Measurements from ENCODE around the gene SLC35B1.
"Not testable (repeated sequence)": the region's sequence is repeated elsewhere in the genome, so short reads cannot be mapped to it uniquely, and the experiment has no call there.

SLC35B1 gene

DNA sequence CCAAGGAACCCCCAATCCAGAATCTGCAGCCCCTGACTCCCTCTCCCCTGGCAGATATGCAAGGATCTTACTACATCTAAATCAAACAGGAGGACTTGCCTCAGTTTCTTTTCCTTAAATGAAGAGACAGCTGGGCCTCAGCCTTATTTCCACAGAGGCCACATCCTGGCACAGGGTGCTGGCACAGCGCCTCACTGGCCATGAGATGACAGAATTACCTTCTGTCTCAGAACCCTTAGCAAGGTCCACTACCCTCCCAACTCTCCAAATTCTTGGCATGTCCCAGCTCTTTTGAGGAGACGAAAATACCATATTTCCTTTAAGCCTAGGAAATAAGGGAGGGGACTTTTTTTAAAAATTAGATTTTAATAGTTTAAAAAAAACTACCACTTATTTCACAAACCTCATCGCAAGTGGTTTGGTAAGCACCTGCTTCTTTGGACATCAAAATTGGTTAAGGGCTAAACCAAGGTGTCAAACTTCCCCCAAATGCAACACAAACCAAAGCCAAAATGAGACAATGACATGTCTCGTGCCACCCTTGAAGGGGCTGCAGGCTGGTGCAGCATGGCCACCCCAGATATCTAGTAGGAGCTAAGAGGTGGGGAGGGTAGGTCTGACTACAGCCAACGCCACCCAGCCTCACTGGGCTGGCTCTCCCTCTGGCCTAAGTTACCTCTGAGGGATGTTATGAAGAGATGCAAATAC, 30.8 kb upstream of the SLC35B1 start:
- in situ Hi-C loops (cut with HindIII; ENCODE audit: low pct_ligation_motif_present, low pct_unique_long_range_greater_than_20kb, low sequenced_read_pairs) = no loop called here
- no peak for DNase-seq

DNA sequence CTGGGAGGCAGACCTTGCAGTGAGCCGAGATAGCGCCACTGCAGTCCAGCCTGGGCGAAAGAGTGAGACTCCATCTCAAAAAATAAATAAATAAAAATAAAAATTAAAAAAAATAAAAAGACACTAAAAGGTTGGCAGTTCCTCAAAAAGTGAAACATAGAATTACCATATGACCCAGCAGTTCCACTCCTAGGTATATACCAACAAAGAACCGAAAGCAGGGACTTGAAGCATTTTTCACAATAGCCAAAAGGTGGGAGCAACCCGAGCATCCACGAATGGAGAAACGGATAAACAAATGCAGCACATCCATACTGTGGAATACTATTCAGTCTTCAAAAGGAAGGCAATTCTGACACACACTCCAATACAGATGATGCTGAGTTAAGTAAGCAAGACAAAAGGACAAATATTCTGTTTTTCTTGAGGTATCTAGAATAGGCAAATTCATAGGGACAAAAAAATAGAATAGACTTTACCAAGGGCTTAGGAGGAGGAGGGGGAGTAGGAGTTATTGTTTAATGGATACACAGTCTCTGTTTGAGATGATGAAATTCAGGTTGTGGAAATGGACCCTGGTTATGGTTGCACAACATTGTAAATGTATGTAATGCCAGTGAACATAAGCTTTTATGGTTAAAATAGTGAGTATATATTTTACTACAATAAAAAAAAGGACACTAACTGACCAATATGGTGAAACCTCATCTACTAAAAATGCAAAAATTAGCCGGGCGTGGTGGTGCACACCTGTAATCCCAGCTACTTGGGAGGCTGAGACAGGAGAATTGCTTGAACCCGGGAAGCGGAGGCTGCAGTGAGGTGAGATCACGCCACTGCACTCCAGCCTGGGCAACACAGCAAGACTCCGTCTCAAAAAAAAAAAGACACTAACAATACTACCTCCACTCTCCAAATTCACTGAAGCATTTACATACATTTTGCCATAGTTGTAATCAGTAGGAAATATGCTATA, 27.0 kb upstream of the SLC35B1 start:
- in situ Hi-C loops (cut with HindIII; ENCODE audit: low pct_ligation_motif_present, low pct_unique_long_range_greater_than_20kb, low sequenced_read_pairs) = no loop called here
- DNase-seq = no peak

DNA sequence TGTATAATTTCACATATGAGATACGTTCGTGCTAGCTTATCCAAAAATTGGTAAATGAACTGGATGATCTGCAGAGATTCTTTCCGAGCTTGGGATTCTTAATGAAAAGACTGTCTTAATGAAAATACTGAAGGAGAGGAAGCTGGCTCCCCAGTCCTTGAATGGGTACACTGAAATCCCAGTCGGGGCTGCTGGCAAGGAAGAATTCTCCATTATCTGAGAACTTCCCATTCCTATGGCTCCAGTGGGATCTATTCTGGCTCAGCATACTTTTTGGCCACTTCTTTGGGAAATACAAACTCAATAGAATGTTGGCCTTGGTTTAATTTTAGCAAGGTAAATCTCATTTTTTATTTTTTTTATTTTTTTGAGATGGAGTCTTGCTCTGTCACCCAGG, 23.7 kb upstream of the SLC35B1 start:
- in situ Hi-C loops (cut with HindIII; ENCODE audit: low pct_ligation_motif_present, low pct_unique_long_range_greater_than_20kb, low sequenced_read_pairs) = no loop called here
- DNase-seq = no peak

DNA sequence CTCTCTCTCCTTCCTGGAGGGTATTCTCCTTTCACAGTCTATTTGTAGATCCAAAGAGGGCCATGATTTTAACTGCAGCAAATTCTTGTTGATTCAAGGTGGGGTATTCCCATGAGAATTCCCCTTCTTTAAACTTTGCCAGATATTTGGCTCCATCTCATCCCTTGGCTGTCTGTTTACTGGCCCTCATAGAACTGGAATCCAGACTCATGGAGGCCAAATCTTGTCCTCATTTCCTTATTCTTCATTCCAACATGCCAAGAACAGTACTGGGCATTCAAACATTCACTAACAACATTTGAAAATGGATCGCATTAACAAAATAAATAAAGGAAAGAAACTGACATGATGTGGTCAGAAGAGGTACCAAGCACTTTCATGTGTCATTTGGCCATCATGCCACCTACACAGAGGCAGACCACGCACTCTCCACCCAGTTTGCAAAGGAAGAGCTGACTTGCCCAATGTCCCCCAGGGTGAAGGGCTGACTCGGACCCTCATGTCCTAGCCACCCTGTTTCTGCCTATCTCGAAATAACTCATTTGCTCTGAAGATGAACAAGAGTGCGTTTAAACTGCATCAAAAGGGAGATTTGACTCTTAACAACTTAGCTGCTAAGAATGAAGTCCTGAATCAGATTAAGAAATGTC, 23.1 kb upstream of the SLC35B1 start:
- in situ Hi-C loops (cut with HindIII; ENCODE audit: low pct_ligation_motif_present, low pct_unique_long_range_greater_than_20kb, low sequenced_read_pairs) = no loop called here
- no peak for DNase-seq

DNA sequence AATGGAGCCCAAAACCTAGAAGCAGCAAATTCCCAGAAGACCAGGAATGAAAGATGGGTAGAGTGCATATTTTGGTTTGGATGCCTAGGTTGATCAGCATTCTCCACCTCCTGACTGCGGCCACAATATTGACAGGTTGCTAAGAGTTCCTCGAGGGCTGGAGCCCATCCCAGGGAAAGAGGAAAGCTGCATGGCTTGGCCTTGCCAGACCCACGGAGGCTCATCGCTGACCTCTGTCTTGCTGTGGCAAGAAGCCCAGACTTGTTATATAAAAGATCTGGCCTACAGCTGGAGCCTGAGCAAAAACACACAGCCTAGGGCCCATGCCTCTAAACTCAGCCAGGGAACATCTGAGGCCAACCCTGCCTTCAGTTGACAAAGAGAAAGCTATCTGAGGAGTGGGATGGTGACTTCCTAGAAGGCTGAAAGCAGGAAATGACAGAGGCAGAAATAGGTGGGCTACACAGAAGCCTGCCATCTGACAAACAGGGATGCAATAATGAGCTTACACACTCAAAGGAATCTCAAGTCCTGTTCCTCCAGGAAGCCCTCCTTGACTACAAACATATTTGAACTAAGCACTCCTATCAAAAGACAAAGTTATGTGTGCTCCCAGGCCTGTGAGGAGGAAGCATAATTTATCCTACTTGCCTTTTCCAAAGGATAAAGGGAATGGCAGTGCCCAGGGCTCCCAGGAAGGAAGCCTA, 22.5 kb upstream of the SLC35B1 start:
- DNase-seq = no peak
- in situ Hi-C loops (cut with HindIII; ENCODE audit: low pct_ligation_motif_present, low pct_unique_long_range_greater_than_20kb, low sequenced_read_pairs) = no loop called here

DNA sequence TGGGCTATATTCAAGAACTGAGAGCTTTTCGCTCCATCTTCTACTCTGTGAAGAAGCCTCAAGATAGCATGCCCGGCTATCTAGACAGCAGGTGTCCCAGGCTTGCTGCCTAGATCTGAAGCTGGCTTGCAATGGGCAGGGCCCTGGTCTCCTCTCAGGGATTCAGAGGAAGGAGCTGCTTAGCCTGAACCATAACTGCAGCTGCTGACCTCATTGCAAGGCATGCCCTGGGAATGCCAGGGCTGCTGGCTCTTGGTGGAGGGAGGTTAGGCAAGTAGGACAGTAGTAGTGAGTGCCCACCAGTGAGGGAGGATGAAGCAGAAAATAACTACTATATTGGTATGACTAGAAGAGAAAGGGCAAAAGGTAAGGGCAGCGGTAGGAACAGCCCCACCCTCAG, 21.3 kb upstream of the SLC35B1 start:
- no peak for DNase-seq
- in situ Hi-C loops (cut with HindIII; ENCODE audit: low pct_ligation_motif_present, low pct_unique_long_range_greater_than_20kb, low sequenced_read_pairs) = no loop called here

DNA sequence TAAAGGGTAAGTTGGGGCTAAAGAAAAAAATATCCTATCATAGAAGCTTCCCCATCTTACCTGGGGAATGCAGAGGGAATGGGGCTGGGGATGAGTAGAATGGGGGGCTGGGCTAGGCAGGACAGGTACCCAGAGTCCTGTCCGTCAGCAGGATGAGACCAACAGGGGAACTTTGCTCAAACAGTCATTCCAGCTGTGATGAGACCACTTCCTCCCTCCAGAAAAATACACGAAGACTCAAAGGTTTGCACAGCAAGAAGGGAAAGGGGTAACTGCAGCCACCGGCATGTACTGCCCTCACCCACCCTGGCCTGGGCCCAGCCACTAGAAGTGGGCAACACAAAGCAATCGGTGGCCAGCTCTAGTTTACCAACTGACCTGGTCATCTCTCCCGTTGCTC, 20.7 kb upstream of the SLC35B1 start:
- DNase-seq = no peak
- in situ Hi-C loops (cut with HindIII; ENCODE audit: low pct_ligation_motif_present, low pct_unique_long_range_greater_than_20kb, low sequenced_read_pairs) = no loop called here

DNA sequence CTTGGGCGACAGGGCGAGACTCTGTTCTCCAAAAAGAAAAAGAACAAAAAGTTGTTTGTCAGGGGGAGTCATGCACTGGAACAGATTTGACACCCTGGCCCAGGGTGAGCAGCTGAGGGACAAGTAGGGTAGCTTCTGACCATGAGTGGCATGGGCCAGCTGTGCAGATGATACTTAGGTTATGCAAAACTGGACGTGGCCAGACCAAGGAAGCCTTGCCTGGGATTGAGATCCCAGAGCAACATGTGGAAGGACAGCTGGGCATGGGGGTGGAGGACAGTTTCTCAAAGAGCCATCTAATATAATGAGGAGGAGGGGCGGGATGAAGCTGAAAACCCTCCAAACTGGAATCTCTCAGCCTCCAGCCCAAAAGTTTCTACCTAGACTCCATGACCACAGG, 19.6 kb upstream of the SLC35B1 start:
- no peak for DNase-seq
- in situ Hi-C loops (cut with HindIII; ENCODE audit: low pct_ligation_motif_present, low pct_unique_long_range_greater_than_20kb, low sequenced_read_pairs) = no loop called here

DNA sequence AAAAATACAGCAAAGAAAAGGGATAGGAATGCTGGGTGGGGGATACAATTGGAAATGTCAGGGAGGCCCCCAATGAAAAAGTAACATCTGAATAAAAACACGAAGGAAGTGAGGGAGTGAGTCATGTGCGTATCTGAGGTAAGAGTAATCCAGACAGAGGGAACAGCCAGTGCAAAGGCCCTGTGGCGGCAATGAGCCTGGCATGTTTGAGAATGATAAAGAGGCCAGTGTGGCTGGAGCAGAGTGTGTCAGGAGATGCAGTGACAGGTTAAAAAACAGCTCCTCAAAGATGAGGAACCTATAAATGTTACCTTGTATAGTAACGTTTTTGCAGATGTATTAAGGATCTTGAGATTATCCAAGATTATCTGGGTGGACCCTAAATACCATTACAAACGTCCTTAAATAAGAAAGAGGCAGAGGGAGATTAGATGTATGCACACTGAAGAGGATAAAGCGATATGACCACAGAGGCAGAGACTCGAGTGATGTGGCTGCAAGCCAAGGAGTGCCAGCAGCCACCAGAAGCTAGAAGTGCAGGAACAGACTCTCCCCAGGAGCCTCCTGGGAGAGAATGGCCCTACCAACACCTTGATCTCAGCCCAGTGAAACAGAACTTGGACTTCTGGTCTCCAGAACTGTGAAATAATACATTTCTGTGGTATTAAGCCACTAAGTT, 17.8 kb upstream of the SLC35B1 start:
- in situ Hi-C loops (cut with HindIII; ENCODE audit: low pct_ligation_motif_present, low pct_unique_long_range_greater_than_20kb, low sequenced_read_pairs) = no loop called here
- DNase-seq = no peak

DNA sequence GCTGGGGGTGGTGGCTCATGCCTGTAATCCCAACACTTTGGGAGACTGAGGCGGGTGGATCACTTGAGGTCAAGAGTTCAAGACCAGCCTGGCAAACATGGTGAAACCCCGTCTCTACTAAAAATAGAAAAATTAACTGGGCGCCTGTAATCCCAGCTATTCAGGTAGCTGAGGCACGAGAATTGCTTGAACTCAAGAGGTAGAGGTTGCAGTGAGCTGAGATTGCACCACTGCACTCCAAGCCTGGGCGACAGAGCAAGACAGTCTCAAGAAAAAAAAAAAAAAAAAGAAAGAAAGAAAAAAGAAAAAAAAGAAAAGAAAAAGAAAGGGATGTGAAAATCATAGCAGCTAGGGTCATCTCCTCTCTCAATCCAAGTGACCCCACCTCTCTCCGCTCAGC, 16.8 kb upstream of the SLC35B1 start:
- DNase-seq; in situ Hi-C loops (cut with HindIII; ENCODE audit: low pct_ligation_motif_present, low pct_unique_long_range_greater_than_20kb, low sequenced_read_pairs): not testable (repeated sequence)

DNA sequence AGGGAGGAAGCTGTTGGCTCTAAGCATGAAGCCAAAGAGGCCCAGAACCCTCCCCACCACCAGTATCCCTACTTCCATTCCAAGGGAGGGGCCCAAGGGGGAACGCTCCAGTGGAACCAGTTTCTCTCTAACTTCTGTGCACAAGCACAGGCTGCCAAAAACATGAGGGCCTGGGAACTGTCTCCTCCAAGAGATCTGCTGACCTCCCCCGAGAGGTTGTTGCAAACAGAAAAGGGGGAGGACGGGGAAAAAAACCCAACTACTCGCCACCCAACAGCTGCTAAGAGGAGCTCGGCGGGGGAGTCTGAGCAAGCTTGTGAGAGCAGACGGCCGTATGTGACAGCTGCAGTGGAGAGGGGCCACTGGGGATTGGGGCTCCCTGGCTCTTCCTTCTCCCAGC, 15.7 kb upstream of the SLC35B1 start:
- in situ Hi-C loops (cut with HindIII; ENCODE audit: low pct_ligation_motif_present, low pct_unique_long_range_greater_than_20kb, low sequenced_read_pairs) = no loop called here
- no peak for DNase-seq

DNA sequence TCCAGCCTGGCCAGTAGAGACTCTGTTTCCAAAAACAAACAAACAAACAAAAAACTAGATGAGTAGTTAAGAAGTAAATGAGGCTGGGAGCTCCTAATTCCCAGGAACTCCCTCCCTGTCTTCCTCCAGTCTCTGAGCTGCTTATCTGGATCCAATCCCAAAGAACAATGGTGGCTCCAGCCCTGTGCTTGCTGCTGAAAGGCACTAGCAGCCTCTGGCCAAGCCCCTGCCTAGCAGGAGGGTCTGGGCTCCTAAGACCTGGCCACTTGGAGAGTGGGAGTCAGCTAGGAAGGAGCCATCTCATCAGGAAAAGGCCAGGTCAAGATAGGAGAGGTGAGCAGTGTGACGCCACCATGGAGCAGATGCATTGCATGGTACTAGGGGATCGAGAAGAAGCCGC, 14.3 kb upstream of the SLC35B1 start:
- in situ Hi-C loops (cut with HindIII; ENCODE audit: low pct_ligation_motif_present, low pct_unique_long_range_greater_than_20kb, low sequenced_read_pairs) = no loop called here
- no peak for DNase-seq

DNA sequence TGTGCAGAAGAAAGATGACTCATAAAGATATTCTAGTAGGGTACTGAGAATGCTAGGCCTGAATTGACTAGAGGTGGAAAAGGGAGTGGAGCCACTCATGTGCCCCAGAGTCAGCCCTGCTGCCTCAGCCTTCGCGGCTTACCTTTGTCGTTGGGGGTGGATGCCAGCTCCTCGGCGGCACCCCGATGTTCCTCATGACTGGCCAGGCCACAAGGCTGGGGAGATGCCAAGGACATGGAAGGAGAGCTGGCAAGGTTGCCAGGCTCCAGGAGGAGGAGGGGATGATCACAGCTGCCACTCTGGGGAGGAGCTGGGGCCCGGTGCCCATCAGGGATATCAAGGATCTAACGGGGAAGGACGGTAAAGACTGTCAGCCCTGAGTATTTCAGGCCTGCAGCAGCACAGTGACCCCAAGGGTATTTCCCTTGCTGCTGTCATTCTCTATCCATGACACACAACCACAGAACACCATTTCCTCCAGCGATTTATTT, 9.7 kb upstream of the SLC35B1 start:
- in situ Hi-C loops (cut with HindIII; ENCODE audit: low pct_ligation_motif_present, low pct_unique_long_range_greater_than_20kb, low sequenced_read_pairs) = no loop called here
- no peak for DNase-seq

DNA sequence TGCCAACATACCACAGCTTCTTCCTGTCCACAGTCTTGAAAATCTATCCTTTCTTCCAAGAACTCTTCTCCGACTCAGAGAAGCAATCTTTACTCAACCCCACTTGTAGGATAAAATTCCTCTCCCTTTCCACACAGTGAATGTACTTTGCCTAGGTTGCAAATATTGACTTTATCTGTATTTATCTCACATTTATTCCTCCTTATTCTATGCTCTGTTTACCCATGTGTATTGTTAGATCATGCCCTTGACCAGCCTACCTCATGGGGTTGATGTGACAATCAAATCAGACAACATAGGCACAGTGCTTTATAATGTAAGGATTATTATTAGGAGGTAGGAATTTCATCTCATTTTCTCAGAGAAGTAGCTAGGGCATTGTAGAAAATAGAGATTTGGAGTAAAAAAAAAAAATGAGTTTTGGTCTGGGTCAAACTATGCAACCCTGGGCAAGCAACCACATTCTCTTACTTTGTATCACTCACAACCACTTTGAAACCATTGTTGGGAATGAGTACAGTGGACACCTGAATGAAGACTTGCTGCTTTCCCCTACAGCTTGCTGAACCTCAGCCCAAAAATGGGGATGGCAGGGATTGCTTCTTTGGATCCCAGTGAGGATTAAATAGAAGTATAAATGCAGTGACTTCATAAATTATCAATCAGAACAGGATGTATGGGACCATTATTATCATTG, 9.1 kb upstream of the SLC35B1 start:
- in situ Hi-C loops (cut with HindIII; ENCODE audit: low pct_ligation_motif_present, low pct_unique_long_range_greater_than_20kb, low sequenced_read_pairs) = no loop called here
- DNase-seq = no peak

DNA sequence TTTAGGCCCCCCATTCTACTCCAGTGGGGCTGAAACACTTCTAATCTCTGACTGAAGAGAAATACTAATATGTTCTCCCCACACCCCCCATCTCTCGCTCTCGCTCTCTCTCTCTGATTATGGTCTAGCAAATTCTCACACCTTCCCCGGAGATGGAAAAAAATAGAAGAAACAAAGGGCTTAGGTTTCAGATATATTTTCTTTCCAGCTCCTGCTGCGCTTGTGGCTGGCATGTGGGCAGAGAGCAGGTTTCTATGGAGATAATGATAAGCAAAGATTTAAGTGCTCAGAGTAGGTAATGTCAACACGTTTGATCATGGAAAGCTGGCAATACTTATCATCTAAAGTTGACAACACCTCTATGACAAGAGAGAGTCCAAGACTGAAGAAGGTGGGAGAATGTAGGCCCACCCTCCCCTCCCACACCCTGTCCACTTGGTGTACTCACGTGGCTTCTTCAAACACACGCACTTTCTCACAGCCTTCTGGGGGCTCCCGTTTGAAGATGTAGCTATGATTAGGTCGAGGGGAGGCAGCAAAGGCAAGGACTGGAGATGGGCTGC, 8.0 kb upstream of the SLC35B1 start:
- in situ Hi-C loops (cut with HindIII; ENCODE audit: low pct_ligation_motif_present, low pct_unique_long_range_greater_than_20kb, low sequenced_read_pairs) = no loop called here
- no peak for DNase-seq

DNA sequence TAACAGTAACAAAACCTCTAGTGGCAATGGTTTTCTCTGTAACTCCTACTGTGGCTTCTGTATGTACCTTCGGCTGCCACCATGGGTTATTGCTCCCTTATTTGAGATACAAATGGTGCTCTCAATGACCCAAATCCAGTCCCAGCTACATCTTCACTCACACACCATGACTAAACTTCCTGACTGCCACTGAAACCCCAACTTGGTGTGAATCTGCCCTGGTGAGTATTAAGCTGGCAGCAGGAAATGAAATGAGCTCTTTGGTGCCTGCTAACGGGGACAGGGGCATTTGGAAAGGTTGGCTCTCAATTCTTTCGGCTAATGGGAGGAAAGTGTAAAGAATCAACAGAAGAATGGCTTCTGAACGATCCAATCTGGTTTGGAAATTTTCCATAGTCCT, 7.5 kb upstream of the SLC35B1 start:
- in situ Hi-C loops (cut with HindIII; ENCODE audit: low pct_ligation_motif_present, low pct_unique_long_range_greater_than_20kb, low sequenced_read_pairs) = no loop called here

DNA sequence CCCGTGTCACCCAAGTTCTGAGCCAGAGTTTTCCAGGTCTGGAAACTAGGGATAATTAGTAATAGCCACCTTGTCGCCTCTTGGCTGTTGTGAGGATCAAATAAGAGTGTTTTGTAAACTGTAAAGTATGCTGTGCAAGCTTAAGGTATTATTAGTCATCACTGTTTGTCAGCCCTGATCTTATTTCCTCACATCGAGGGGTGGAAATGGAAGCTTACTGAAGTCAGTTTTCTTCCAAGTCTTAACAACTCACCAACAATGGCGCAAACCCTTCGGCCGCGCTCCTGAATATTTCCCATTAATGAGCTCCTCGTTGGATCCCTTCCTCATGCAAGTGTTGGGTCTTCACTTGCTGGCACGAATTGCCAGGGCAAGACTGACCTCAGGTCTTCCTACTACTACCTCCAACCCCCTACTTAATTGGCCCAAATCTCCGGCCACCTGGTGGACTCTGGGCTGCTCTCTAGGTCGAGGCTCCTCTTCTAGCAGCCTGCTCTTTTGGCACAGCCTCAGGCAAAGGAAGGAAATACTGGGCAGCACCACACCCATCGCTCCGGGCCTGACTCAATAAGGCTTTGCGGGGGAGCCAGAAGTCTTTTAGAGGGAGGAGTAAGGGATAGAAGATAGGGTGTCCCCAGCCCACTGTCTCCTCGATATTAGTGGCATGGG, 885 bp upstream of the SLC35B1 start:
- DNase-seq = no peak
- in situ Hi-C loops (cut with HindIII; ENCODE audit: low pct_ligation_motif_present, low pct_unique_long_range_greater_than_20kb, low sequenced_read_pairs) = no loop called here

More for the DNA sequence above, 7.5 kb upstream of the SLC35B1 start:
- DNase-seq = no peak
